HG02884 (cell line): ENCODE data around the gene FIGN.

Source experiments
- ATAC-seq: cut with Tn5 transposase; IDR thresholded peaks from one replicate; pipeline ENCODE4 v1.9.1; 2021; ENCODE audit warnings: mild to moderate bottlenecking, moderate library complexity; ENCODE audit not compliant: unreplicated experiment

Gene FIGN, protein sequence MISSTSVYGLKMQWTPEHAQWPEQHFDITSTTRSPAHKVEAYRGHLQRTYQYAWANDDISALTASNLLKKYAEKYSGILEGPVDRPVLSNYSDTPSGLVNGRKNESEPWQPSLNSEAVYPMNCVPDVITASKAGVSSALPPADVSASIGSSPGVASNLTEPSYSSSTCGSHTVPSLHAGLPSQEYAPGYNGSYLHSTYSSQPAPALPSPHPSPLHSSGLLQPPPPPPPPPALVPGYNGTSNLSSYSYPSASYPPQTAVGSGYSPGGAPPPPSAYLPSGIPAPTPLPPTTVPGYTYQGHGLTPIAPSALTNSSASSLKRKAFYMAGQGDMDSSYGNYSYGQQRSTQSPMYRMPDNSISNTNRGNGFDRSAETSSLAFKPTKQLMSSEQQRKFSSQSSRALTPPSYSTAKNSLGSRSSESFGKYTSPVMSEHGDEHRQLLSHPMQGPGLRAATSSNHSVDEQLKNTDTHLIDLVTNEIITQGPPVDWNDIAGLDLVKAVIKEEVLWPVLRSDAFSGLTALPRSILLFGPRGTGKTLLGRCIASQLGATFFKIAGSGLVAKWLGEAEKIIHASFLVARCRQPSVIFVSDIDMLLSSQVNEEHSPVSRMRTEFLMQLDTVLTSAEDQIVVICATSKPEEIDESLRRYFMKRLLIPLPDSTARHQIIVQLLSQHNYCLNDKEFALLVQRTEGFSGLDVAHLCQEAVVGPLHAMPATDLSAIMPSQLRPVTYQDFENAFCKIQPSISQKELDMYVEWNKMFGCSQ

DNA sequence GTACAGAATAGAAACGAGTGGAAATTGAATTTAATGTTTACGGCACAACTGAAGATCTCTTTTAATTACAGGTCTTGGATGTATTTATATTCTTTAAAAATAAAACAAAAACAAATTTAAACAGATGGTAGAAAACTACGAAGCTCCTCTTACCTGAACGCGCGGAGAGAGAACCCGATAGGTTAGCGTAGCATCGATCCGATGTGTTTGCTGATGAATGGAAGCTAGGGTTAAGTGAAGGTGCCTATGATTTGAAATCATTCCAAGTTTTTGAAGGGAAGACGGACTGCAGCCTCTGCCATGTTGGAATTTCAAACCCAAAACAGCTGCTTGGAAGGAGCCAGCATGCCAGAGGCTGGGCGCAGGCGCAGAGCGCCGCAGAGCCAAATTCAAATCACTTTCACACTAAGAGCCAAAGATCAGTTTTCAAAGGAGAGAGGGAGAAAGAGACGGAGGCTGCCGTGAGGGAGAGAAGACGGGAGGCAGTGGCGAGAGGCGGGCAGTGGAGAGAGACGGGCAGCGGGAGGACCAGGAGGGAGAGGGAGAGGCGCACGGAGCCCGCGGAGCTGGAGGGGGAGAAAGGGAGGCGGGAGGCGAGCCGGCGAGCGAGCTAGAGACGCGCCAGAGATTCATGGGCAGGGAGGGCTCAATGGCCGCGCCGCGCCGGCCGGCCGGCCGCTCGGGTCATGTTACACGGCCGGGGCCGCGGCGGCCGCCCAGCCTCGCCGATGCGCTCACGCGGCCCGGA is at the start of gene FIGN:
TSS of gene FIGN (minus strand) at position 324 of the 748 bp plus-strand sequence. CDS start 1,081 bp downstream, outside the sequence.
- no peak for ATAC-seq

DNA sequence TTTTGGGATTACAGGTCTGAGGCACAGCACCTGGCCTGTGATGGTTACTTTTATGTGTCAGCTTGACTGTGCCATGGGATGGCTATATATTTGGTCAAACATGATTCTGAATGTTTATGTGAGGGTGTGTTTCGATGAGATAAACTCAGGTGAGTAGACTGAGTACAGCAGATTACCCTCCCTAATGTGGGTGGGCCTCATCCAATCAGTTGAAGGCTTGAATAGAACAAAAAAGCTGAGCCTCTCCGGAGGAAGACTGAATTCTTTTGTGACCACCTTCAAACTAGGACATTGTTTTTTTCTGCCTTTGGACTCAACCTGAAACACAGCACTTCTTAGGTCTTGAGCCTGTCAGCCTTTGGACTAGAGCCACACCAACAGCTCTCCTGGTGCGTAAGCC is 49.4 kb upstream of the FIGN start:
- ATAC-seq: no peak

DNA sequence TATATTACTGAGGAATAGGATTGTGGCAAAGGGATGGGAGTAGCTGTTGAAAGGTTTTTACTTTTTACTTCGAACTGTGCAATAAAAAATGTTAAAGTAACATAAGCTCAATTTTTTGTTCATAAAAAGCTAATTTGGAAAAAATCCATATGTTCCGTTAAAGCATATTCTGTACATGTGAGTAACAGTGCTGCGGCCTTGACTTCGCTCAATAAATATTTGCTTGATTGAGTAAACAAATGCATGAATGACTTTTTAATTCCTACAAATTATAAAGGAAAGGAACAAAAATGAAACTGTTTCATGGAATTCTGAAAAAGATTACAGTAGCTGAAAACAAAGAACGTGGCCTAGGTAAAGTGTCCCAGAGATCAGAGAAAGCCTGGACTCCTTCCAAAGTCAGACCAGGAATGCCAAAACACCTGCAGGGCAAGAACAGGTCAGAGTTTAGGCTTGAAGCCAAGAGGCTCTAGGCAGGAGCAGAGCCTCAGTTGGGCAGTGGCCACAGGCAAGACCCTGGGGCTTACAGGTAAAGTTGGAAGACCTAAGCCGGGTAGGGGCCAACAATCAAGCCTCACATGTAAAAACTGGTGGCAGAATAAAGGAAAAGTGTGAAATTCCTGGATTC is 44.3 kb upstream of the FIGN start:
- ATAC-seq: no peak

DNA sequence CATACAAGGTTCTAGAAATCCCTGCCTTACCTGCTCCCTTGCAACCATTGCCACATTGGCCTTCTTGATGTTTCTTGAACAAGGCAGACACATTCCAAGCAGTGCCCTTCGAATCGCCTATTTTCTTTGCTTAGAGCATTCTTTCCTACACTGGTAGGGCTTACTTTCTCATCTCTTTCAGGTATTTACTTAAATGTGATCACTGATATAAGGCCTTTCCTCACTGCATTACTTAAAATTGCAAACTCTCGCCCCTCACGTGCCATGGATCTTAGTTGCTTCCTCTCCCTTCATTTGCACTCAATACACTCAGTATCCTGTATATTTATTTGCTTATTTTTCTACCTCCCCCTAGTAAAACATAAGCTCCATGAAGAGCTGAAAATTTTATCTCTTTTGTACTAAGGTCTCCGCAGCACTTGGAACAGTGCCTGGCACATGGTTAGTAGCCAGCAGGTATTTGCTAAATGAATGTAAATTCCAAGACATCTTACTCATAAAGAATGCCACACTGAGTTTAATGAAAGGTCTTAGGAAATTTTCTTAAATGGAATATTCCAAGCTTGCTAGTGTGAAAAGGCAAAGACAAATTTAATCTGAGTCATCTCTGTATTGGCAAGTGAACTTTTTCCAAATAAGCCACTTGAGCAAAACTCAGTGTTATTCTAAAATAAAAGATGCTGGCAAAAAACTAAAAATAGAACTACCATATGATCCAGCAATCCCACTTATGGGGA is 42.4 kb upstream of the FIGN start:
- no peak for ATAC-seq

DNA sequence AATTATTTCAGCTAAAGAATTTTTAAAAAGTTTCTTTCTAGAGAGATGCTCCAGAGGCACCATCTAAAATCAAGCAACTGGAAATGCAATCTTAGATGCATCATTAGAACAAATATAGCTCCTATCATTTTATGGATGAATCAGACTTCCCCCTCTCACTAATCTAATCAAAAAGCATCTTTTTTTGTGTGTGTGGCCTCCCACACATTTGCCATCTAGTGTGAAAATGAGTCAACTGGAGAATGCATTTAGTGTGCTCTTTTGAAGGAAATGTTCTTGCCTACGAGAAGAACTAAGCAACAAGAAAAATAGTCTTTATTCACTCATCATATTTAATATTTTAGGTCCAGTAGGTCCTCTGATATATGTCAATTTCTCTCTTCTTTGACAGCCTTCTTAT is 39.5 kb upstream of the FIGN start:
- no peak for ATAC-seq

DNA sequence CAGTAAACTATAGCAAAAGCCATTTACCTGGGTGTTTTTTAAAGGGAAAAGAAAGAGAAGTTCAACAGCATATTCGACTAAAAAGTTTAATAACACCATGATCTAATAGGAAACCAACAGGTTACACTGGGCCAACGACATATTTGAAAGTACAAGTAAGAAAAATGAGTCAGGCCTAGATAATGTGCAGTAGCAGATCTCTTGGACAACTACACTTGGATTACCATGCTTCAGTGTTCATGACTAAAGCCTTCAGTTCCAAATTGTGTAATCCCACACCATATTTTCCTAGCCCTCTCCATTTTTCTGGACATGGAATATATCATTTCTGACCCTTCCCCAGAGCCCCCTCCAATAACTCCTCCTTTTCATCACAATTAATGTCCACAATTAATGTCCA is 39.1 kb upstream of the FIGN start:
- no peak for ATAC-seq

DNA sequence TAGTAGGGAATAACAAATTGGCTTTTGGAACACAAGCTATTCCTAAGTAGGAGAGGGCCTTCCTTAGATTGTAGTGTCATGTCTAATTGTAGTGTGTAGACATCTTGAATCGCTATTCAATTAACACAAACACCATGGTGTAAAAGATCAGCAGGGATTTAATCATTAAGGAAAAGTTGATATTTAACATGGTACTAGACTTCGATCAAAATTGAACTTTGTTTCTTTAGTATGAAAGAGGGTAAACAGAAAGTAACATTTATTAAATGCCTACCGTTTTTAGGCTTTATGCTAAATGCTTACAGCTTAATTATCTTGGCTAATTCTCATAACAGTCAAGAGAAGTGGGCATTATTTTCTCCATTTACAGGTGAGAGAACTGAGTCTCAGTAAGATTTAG is 37.5 kb upstream of the FIGN start:
- ATAC-seq: no peak

DNA sequence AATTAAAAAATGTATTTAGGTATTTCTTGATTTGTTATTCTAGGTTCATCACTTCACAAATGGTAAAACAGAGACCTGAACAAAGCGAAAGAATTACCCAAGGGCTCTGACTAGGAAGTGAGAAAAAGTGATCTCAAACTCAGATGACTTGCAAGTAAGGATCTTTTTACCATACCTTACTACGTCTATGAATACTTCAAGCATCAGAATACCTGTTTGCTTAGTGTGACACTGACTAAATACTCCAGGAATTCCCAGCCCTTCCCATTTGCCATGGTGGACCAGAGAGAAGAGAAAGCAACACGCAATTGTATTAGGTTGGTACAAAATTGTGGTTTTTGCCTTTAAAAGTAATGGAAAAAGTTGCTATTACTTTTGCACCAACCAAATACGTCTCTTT is 35.8 kb upstream of the FIGN start:
- no peak for ATAC-seq

DNA sequence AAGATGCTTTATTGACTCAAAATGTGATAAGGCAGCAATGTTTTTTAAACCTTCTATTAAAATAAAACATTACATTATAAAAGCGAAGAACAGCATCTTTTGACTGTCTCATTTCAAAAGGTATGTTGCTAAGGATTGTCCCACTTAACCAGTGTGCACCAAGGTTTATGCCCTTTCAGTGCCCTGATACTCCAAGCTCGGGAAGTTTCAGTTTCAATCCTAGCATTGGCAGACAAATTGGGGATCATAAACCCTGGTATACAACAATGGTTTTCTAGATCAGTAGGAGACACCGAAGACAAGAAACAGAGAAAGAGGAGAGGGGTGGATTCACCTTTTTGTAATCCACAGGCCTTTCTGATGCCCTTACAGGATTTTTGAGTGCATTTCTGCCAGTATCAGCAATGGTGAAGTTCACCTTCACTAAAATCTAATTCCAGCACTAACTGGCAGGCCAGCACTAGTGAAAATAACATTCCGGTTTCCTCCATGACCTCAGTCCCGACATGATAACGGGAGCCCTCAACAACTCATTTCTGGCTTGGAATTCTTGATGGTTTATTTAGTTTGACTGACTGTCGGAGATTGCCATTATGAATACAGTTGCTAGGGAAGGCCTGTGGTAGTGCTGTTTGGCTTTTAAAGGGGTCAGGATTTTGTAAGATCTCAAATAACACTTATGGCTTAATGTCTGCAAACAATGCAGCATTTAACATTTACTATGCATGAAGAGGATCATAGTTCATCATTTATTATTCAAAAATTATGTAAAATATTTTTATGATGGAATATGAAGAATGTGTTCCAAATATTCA is 33.3 kb upstream of the FIGN start:
- no peak for ATAC-seq

DNA sequence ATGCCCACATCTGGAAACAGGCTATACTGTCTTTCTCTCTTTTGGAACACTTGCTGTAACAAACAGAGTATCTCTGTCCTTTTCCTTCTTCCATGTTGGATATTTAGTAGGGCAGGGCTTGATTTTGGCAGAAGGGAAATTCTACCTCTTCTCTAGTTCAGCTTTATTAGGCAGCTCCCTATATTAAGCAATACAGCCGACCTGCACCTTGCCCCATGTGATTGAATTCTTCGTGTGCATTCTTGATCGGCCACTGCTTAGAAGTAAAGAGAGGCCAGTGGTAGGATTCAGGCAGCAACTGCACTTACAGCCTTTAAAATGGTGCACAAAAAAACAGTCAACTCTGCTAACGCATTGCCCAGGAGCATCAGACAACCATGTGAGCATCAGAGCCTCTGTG is 31.3 kb upstream of the FIGN start:
- no peak for ATAC-seq

DNA sequence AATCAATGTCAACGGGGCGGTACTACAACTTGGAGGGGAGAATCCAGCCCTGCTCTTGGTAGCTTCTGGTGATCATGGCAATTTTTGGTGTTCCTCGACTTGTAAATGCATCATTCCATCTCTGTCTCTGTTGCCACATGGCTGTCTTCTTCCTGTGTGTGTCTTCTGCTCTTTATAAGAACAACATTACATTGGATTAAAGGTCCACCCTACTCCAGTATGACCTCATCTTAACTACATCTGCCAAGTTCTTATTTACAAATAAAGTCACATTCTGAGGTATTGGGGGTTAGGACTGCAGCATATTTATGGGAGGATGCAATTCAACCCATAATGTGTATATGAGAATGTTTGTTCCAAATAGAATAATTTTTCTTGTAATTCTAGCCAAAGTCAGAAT is 28.8 kb upstream of the FIGN start:
- no peak for ATAC-seq

DNA sequence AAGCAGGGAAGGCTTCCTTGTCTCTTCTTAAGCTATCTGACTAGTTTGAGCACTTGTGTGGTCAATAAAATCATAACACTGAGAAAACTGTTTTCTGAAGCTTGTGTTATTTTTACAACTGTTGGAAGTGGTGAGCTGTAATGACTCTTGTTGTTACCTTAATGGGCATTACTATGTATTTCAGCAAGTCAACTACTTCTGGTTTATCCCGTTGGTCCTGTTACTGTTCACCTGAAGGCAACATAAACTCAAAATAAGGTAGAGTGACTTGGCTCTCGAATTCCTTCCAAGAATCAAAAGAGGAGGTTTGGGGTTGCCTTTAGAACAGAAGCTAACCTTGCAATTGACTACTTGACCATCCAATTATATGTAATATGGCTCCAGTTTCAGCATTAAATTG is 23.2 kb upstream of the FIGN start:
- no peak for ATAC-seq

DNA sequence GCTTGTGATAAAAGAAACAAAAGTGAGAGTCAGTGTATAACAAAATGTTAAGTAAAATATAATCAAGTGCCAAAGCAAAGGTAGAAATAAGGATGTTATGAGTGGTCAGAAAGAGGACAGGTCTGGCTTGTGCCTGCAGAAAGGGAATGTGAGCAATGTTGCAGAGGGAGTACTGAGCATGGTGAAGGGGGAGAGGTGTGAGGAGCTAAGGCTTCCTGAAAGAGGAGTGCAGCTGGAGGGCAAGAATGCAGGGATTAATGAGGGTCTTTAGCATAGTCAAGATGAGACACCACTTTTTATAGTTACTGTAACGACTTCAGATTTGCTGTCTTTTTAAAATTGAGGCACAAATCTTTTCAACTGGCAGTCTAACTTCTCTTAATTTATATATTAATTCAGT is 22.0 kb upstream of the FIGN start:
- ATAC-seq: no peak

DNA sequence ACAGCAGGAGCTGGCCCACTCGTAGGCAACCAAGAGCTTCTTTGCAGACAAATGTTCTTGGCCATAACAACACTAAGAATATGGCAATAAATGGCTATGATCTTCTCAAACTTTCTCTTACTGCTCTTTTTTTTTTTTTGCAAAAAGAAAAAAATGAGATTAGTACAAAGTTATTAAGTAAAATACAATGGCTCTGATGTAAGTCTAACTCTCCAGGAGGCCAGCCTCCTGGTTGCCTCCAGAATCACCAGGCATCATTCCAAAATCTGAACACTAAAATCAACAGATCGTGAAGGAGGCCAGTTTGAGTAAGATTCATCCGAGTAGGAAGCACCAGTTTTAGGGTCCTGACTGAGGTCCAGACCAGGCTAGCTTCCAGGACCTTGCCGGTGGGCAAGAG is 20.8 kb upstream of the FIGN start:
- ATAC-seq: no peak

DNA sequence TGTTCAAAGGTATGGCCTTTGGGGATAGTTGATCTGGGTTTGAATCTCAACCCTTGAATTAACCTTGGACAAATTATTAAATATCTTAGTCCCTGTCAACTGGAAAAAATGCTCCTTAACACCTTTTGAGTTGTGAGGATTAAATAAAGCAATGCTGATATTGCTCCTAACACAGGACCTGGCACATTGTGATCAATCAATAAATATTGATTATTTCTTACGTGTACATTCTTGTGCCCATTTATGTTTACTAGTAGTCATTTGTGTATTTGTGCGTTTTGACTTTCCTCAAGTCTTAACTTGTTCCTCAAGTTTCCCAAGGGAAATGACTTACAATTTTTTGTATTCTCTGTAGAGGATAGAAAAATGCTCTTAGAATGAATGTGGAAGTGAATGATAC is 19.6 kb upstream of the FIGN start:
- no peak for ATAC-seq

DNA sequence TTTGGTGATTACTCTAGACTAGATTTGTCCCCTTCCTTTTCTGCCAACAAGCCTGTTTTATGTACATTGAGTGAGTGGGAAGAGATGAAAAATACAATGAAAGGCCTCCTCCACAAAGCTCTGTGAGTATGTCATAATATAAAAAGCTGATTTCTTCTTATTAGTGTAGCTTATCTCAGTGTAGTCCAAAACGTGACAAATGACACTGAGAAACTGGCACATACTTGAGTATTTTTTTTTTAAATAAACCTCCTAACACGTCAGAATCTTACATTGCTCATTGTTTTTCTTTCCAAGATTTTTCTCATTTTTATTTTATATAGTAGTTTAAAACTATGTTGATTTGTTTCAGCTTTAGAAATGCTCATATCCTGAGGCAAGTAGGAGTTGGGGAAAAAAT is 17.9 kb upstream of the FIGN start:
- no peak for ATAC-seq

DNA sequence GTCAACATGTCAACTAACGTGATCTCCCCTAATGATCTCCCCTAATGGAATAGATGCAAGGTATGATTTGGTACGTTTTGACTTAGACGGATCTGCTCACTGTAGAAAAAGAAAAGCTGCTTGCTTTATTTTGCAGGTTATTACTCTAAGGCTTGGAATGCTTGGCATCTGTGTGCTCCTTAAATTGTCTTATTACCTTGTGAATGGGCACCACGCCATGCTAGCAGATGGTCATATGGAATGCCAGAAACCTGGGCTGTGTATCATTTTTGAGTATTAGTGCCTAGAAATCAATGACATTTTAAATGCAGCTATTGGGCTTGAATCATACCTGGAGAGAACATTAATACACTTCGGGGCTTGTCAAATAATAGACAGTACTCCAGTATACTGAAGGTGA is 16.5 kb upstream of the FIGN start:
- ATAC-seq: no peak

DNA sequence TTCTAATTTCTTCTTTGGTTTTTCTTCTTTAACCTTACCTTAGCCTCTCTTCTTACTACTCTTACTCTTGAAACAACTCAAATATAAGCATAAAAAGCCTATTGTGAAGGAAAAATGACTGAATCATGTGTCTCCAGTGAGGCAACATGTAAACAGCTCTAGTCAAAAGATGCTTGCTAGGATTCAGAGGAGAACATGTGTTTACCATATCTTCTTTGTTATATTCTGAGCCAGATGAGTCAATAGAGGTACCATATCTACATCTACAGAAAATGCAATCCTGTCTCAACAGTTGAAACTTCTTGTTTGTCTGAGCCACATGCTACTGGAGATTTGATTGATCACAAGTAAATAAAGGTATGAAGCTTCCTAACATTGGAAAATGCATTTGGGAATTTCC is 15.9 kb upstream of the FIGN start:
- no peak for ATAC-seq

DNA sequence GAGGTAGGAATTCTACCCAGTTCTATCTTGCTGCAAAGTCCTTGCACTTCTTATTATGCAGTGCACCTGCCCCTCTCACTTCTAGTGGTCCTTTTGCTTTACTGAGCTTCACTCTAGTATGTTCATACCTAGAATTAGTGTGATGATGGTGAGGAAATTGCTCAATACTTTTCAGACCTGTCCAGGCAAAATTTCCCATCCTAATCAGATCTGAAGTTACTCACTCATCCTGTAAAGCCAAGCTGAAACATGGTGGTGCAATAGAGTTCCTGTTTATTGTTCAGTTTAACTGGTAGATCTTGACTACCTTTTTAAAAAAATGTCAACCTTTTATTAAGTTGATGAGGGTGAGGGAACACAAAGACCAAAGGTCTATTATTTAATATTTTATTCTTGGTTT is 12.6 kb upstream of the FIGN start:
- no peak for ATAC-seq

DNA sequence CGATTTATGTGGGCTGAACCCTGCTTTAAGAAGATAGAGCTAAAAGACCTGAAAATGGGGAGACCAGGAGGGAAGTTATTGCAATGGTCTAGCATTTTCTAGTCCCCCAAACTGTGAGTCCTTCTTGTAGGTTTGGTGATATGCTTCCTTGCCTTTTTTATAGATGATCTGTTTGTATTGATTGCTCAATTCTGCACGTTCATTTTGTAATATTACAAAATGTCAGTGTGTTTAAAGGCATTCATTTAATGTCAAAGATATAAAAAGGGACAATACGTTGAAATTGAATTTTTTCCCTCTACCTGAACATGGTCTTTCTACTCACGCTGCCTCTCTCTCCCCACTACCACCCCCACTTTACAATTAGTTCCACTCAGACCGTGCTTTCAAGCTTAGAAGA is 5.6 kb upstream of the FIGN start:
- no peak for ATAC-seq
